SK-N-SH (cell line): Measurements from ENCODE around the gene MFAP4. TPM values are rescaled to one million over a fixed set of nuclear protein-coding genes. Genes with fewer than 3 reads are reported as not detected.
A peak's percentile ranks its signal among the peaks of the same experiment; 100 is the strongest.

Experiments
- CTCF ChIA-PET: fragments of 300-600, 350-600 bp; formaldehyde crosslinking; extraction: SDS; loops from one replicate; lab custom pipeline; 2021; lab: Yijun Ruan, JAX
- POLR2A ChIA-PET: fragments of 350-600 bp; sonication (Branson Sonifier 250); formaldehyde crosslinking; extraction: SDS; loops from one replicate; lab custom pipeline; 2020; ENCODE audit warnings: antibody characterized with exemption, inconsistent platforms; lab: Yijun Ruan, JAX
- DNase-seq: peaks from one replicate; pipeline ENCODE4 v3.0.0; 2012
- H2AFZ ChIP-seq: fragments of 200-600 bp; sonication (generic); 2 replicates; pipeline ENCODE4 v1.8.1; 2016; ENCODE audit warnings: antibody characterized with exemption, mild to moderate bottlenecking, low read depth
- H3F3A ChIP-seq: fragments of 200-600 bp; sonication (generic); replicated peaks from 2 replicates; pipeline ENCODE3; 2016; ENCODE audit warnings: antibody characterized with exemption, mild to moderate bottlenecking; ENCODE audit not compliant: insufficient read depth
- H3K27ac ChIP-seq, 2 experiments: fragments of 200-500 bp in 1 of 2; fragments of 200-600 bp in 1 of 2; sonication (Bioruptor generic) in 1 of 2; sonication (generic), shearing (Covaris generic) in 1 of 2; 2 replicates each; pipeline versions ENCODE4 v1.5.1 to v1.6.1; 2014 to 2016; ENCODE audit warnings: low read depth in 2 of 2, inconsistent platforms in 1 of 2, low read length in 1 of 2, mild to moderate bottlenecking in 1 of 2, mixed read lengths in 1 of 2
- H3K27me3 ChIP-seq: fragments of 200-600 bp; sonication (generic), shearing (Covaris generic); 2 replicates; pipeline ENCODE4 v1.6.1; 2016; ENCODE audit warnings: mixed run types; ENCODE audit not compliant: insufficient read depth
- H3K36me3 ChIP-seq, 2 experiments: fragments of 200-500 bp in 1 of 2; fragments of 200-600 bp in 1 of 2; sonication (Bioruptor generic) in 1 of 2; sonication (generic) in 1 of 2; replicated peaks in 1 of 2; 2 replicates each; pipeline versions ENCODE3 to v1.5.1; 2014 to 2016; ENCODE audit warnings: low read length in 1 of 2, mild to moderate bottlenecking in 1 of 2; ENCODE audit not compliant: insufficient read depth in 2 of 2, control insufficient read depth in 1 of 2
- H3K4me1 ChIP-seq, 2 experiments: fragments of 200-500 bp in 1 of 2; fragments of 200-600 bp in 1 of 2; sonication (Bioruptor generic) in 1 of 2; sonication (generic), shearing (Covaris generic) in 1 of 2; 2 replicates each; pipeline versions ENCODE4 v1.5.1 to v1.6.1; 2014 to 2016; ENCODE audit warnings: low read depth in 1 of 2, low read length in 1 of 2, mixed run types in 1 of 2; ENCODE audit not compliant: insufficient read depth in 2 of 2, control insufficient read depth in 1 of 2
- H3K4me2 ChIP-seq: fragments of 200-600 bp; sonication (generic), shearing (Covaris generic); 2 replicates; pipeline ENCODE4 v1.6.1; 2017; ENCODE audit warnings: mixed run types
- H3K4me3 ChIP-seq, 2 experiments: fragments of 200-500 bp in 1 of 2; fragments of 200-600 bp in 1 of 2; sonication (Bioruptor generic) in 1 of 2; sonication (generic), shearing (Covaris generic) in 1 of 2; 2 replicates each; pipeline versions ENCODE4 v1.5.1 to v1.8.1; 2014 to 2016; ENCODE audit warnings: low read depth in 2 of 2, inconsistent platforms in 1 of 2, low read length in 1 of 2, mild to moderate bottlenecking in 1 of 2, mixed read lengths in 1 of 2, moderate library complexity in 1 of 2
- H3K79me2 ChIP-seq: fragments of 200-600 bp; sonication (generic); 2 replicates; pipeline ENCODE4 v1.8.1; 2017; ENCODE audit warnings: mild to moderate bottlenecking; ENCODE audit not compliant: insufficient read depth
- H3K9ac ChIP-seq: fragments of 200-600 bp; sonication (generic); 2 replicates; pipeline ENCODE4 v1.6.1; 2017; ENCODE audit warnings: mixed run types
- H3K9me2 ChIP-seq: fragments of 200-600 bp; sonication (generic); 2 replicates; pipeline ENCODE4 v1.6.1; 2017; ENCODE audit warnings: mixed run types
- H3K9me3 ChIP-seq: fragments of 200-600 bp; sonication (generic); 2 replicates; pipeline ENCODE4 v1.6.1; 2017; ENCODE audit warnings: mixed run types, mild to moderate bottlenecking, moderate library complexity
- H4K20me1 ChIP-seq: fragments of 200-600 bp; sonication (generic); 2 replicates; pipeline ENCODE4 v1.6.1; 2017; ENCODE audit warnings: mild to moderate bottlenecking, mixed run types; ENCODE audit not compliant: insufficient read depth
- CTCF ChIP-seq: fragments of 200-600 bp; sonication (generic); IDR thresholded peaks from 2 replicates; pipeline ENCODE4 v1.6.1; 2017; ENCODE audit warnings: antibody characterized with exemption, mild to moderate bottlenecking, moderate library complexity
- FOXJ3 ChIP-seq: sonication (generic); formaldehyde crosslinking; IDR thresholded peaks from 2 replicates; pipeline ENCODE4 v1.5.1; 2020; ENCODE audit warnings: mild to moderate bottlenecking, missing genetic modification reagents
- GABPA ChIP-seq: IDR thresholded peaks from 2 replicates; pipeline ENCODE4 v1.4.0; 2012; ENCODE audit warnings: low read depth, mild to moderate bottlenecking
- MEF2A ChIP-seq: IDR thresholded peaks from 2 replicates; pipeline ENCODE4 v1.4.0; 2012; ENCODE audit warnings: low read depth, borderline replicate concordance
- PBX3 ChIP-seq: IDR thresholded peaks from 2 replicates; pipeline ENCODE4; 2012
- SMC3 ChIP-seq: IDR thresholded peaks from 2 replicates; pipeline ENCODE4 v1.6.1; 2012; ENCODE audit warnings: low read depth, low read length, improper control_type of control experiment
- TAF1 ChIP-seq: IDR thresholded peaks from 2 replicates; pipeline ENCODE4 v1.6.1; 2012; ENCODE audit warnings: low read depth, mild to moderate bottlenecking, low read length, moderate library complexity, borderline replicate concordance
- TEAD4 ChIP-seq: IDR thresholded peaks from 2 replicates; pipeline ENCODE4 v1.4.0; 2012; ENCODE audit warnings: mild to moderate bottlenecking, borderline replicate concordance; ENCODE audit not compliant: insufficient read depth
- YY1 ChIP-seq: IDR thresholded peaks from 2 replicates; pipeline ENCODE4 v1.4.0; 2012; ENCODE audit warnings: low read depth, mild to moderate bottlenecking
- ZBTB33 ChIP-seq: IDR thresholded peaks from 2 replicates; pipeline ENCODE4 v1.4.0; 2012; ENCODE audit warnings: low read depth, borderline replicate concordance
- WGBS: methylation state at CpG from one replicate; pipeline ENCODE4 v1.1.6; 2017; ENCODE audit warnings: low lambda C conversion rate; 5-methylcytosine and 5-hydroxymethylcytosine counted together
- polyA plus RNA-seq, 3 experiments: library from polyadenylated mRNA; depleted of rRNA; stranded (reverse); fragments of >200 nt; gene quantifications; 2 replicates each; pipeline ENCODE4 v1.2.3, GENCODE V29; 2012

Gene MFAP4
- polyA plus RNA-seq, 1 of the 3 experiments (the other 2 are of a cell fraction): 120 TPM

- Histone ChIP-seq H3K4me1 (peaks cover 13 to 20% of the 10 kb centered on the region in 2 experiments; a peak in 3 of 4 replicates), H3K79me2 (no peaks in the 10 kb centered on the region), H3K36me3 (no peaks in the 10 kb centered on the region), H4K20me1 (no peaks in the 10 kb centered on the region), H3K4me2 (no peak overlapping the region), H3F3A (peaks cover 28% of the 10 kb centered on the region), H3K9me3 (no peaks in the 10 kb centered on the region), H3K4me3 (no peak overlapping the region), H2AFZ (no peak overlapping the region), H3K27me3 (no peaks in the 10 kb centered on the region), H3K9me2 (no peaks in the 10 kb centered on the region), H3K9ac (no peak overlapping the region), H3K27ac (no peak overlapping the region)
- CTCF ChIA-PET: interaction anchor here (1.1 to 3.7 kb wide), 2 partner anchors 13 to 18 kb away, joined by 3 to 20 read pairs; partner anchors contain the start of gene B9D1
- POLR2A ChIA-PET: no interaction called here
- no peak for TF ChIP-seq SMC3
- TF ChIP-seq MEF2A: no peak
- no peak for TF ChIP-seq TAF1
- TF ChIP-seq YY1: no peak
- no peak for TF ChIP-seq TEAD4
- TF ChIP-seq FOXJ3: no peak
- TF ChIP-seq GABPA: no peak
- TF ChIP-seq PBX3: no peak
- no peak for DNase-seq
- 97% methylated on average over 9 of the region's 40 CpGs for WGBS
Observed at GRCh38 chr17:19344311-19345066, 42.5 kb downstream of the MFAP4 start.

- no peaks in the 10 kb centered on the region for H3K79me2 ChIP-seq
- peak; percentile 8; the same call in 1 of the 2 replicates for TF ChIP-seq CTCF
- TF ChIP-seq ZBTB33: no peak
- no peak overlapping the region for H3K27ac ChIP-seq
- peaks cover 23% of the 10 kb centered on the region for H3F3A ChIP-seq
- no peak overlapping the region for H3K4me3 ChIP-seq
- H2AFZ ChIP-seq: no peak overlapping the region
- ChIA-PET POLR2A (no interaction called here), CTCF (interaction anchor here (1.1 to 3.7 kb wide), 5 partner anchors 12 to 103 kb away, joined by 3 to 20 read pairs (median 4); partner anchors contain the start of gene B9D1)
- peaks cover 13 to 20% of the 10 kb centered on the region in 2 experiments; a peak in 3 of 4 replicates for H3K4me1 ChIP-seq
- H3K36me3 ChIP-seq: no peaks in the 10 kb centered on the region
- no peaks in the 10 kb centered on the region for H3K27me3 ChIP-seq
- no peaks in the 10 kb centered on the region for H3K9me2 ChIP-seq
- 95% methylated on average over 9 of the region's 13 CpGs for WGBS
- no peak for DNase-seq
- H3K9ac ChIP-seq: no peak overlapping the region
- H4K20me1 ChIP-seq: no peaks in the 10 kb centered on the region
- H3K4me2 ChIP-seq: no peak overlapping the region
- no peaks in the 10 kb centered on the region for H3K9me3 ChIP-seq
Observed at GRCh38 chr17:19343671-19344151, 43.3 kb downstream of the MFAP4 start.
